A549 (cell line): ENCODE measurements around the gene DOK5.

Experiments
- CTCF ChIP-seq: fragments of >200 bp; sonication (Bioruptor Twin); formaldehyde crosslinking; IDR thresholded peaks from 3 replicates; pipeline ENCODE4 v1.5.1; 2016
- EP300 ChIP-seq, 2 experiments: fragments of >200 bp; sonication (Bioruptor Twin); formaldehyde crosslinking; IDR thresholded peaks; 2 replicates in 1 of 2; 3 replicates in 1 of 2; pipeline ENCODE4 v1.6.1; 2016 to 2017
- USF2 ChIP-seq: fragments of 450-650 bp; IDR thresholded peaks from 2 replicates; pipeline ENCODE4 v1.6.1; 2014; ENCODE audit warnings: antibody characterized with exemption

GRCh38 chr20:54643761-54644160 lies 168.4 kb downstream of the DOK5 start:
- TF ChIP-seq EP300 (IDR thresholded peaks at IDR 0.05) (no peak), CTCF (no peak), USF2 (no peak)
